Naive thymus-derived CD4-positive, alpha-beta T cell (primary cell): ENCODE results near the gene TEKT5. TPM values are rescaled to one million over a fixed set of nuclear protein-coding genes. Genes with fewer than 3 reads are reported as not detected.

Experiments
- ATAC-seq: fragments of 150-1000 bp; cut with Tn5 transposase; 2 replicates; pipeline ENCODE4 v1.10.0; 2021; ENCODE audit warnings: mild to moderate bottlenecking, moderate library complexity
- CTCF ChIA-PET: fragments of 350-600 bp; sonication (Branson Sonifier 250); formaldehyde crosslinking; loops from one replicate; lab custom pipeline; 2021; ENCODE audit warnings: antibody characterized with exemption; lab: Charles Lee
- POLR2A ChIA-PET: fragments of 350-600 bp; sonication (Branson Sonifier 250); formaldehyde crosslinking; loops from one replicate; lab custom pipeline; 2021; ENCODE audit warnings: antibody characterized with exemption, inconsistent platforms; lab: Charles Lee
- DNase-seq, 9 donors: peaks; one replicate each; pipeline versions ENCODE4 v3.0.0 to v3.0.0-alpha.2; 2020 to 2022; ENCODE audit warnings: mixed read lengths in 1 of 9
- H3K27ac ChIP-seq: one replicate; pipeline ENCODE4 v1.7.0; 2013; ENCODE audit warnings: mild to moderate bottlenecking, low read depth, low read length, moderate library complexity
- H3K27me3 ChIP-seq, 2 donors: one replicate each; pipeline ENCODE4 v1.7.0; 2013; ENCODE audit warnings: low read length in 2 of 2, mild to moderate bottlenecking in 2 of 2, moderate library complexity in 2 of 2; ENCODE audit not compliant: control insufficient read depth in 2 of 2, insufficient read depth in 2 of 2
- H3K36me3 ChIP-seq, 3 experiments: 1 replicate in 2 of 3; 2 replicates in 1 of 3; pipeline ENCODE4 v1.7.0; 2013; ENCODE audit warnings: low read length in 3 of 3, mild to moderate bottlenecking in 3 of 3, moderate library complexity in 1 of 3; ENCODE audit not compliant: insufficient read depth in 3 of 3, control insufficient read depth in 2 of 3
- H3K4me1 ChIP-seq, 2 donors: one replicate each; pipeline ENCODE4 v1.7.0; 2013; ENCODE audit warnings: low read length in 2 of 2, mild to moderate bottlenecking in 2 of 2, moderate library complexity in 1 of 2; ENCODE audit not compliant: control insufficient read depth in 2 of 2, insufficient read depth in 2 of 2
- H3K4me3 ChIP-seq: 2 replicates; pipeline ENCODE4 v1.7.0; 2013; ENCODE audit warnings: mild to moderate bottlenecking, low read length
- H3K9me3 ChIP-seq, 3 experiments: 1 replicate in 2 of 3; 2 replicates in 1 of 3; pipeline ENCODE4 v1.7.0; 2013; ENCODE audit warnings: low read length in 3 of 3; ENCODE audit not compliant: control insufficient read depth in 2 of 3
- H3K27ac Mint-ChIP-seq, 9 donors: one replicate each; pipeline ENCODE4 v1.8.0; 2020 to 2022; ENCODE audit warnings: mixed read lengths in 9 of 9, mild to moderate bottlenecking in 8 of 9, moderate library complexity in 5 of 9, inconsistent platforms in 2 of 9
- H3K27me3 Mint-ChIP-seq, 5 donors: one replicate each; pipeline ENCODE4 v1.8.0; 2021 to 2022; ENCODE audit warnings: mixed read lengths in 5 of 5, mild to moderate bottlenecking in 1 of 5
- H3K36me3 Mint-ChIP-seq, 5 donors: one replicate each; pipeline ENCODE4 v1.8.0; 2020 to 2022; ENCODE audit warnings: mixed read lengths in 5 of 5, mild to moderate bottlenecking in 3 of 5, inconsistent platforms in 1 of 5
- H3K4me1 Mint-ChIP-seq, 7 donors: one replicate each; pipeline ENCODE4 v1.8.0; 2020 to 2022; ENCODE audit warnings: mixed read lengths in 7 of 7, mild to moderate bottlenecking in 3 of 7, inconsistent platforms in 1 of 7
- H3K4me3 Mint-ChIP-seq, 10 donors: one replicate each; pipeline ENCODE4 v1.8.0; 2020 to 2022; ENCODE audit warnings: mild to moderate bottlenecking in 10 of 10, mixed read lengths in 10 of 10, moderate library complexity in 6 of 10, inconsistent platforms in 2 of 10
- H3K9me3 Mint-ChIP-seq, 11 donors: one replicate each; pipeline ENCODE4 v1.8.0; 2020 to 2022; ENCODE audit warnings: mixed read lengths in 11 of 11, mild to moderate bottlenecking in 4 of 11, inconsistent platforms in 1 of 11, moderate library complexity in 1 of 11
- intact Hi-C, 2 donors: fragments of 100-400 bp; cut with micrococcal nuclease; formaldehyde crosslinking; loops; one replicate each; pipeline ENCODE4 v1.15.1; 2023
- polyA plus RNA-seq, 2 donors: library from polyadenylated mRNA; unstranded; fragments of 300-500 nt; fragmentation: Illumina TruSeq; gene quantifications; one replicate each; pipeline ENCODE4 v1.2.3, GENCODE V29; 2021
- total RNA-seq, 6 experiments: library from RNA in 5 of 6; stranded (reverse) in 5 of 6; gene quantifications; 1 replicate in 5 of 6; 2 replicates in 1 of 6; pipeline ENCODE4 v1.2.3 and lab custom pipeline; 2021 to 2026

The TEKT5 gene
- total and polyA plus RNA-seq, 7 experiments from 2014 or later: 0.68 TPM; not detected in 6

DNA sequence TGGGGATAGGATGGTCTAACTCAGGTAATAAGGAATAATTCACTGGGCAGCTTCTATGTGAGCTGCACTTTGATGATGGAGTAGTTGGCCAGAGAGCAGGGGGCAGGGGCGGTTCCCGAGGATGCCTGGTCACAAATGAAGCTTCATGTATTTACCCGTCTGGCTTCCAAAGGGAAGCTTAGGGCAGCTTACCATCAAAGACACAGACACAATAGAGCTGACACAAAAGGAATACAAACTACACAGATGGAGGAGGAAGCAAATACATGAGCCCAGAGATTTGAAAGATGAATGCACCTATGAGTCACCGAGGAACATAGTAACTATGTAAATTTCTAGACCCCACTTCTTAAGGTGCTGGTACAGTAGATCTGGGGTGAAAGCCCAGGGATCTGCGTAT lies 105.6 kb downstream of the TEKT5 start:
- Histone ChIP-seq H3K4me3 (no peak overlapping the region), H3K36me3 (no peaks in the 10 kb centered on the region), H3K9me3 (no peaks in the 10 kb centered on the region), H3K27me3 (no peaks in the 10 kb centered on the region), H3K4me1 (no peaks in the 10 kb centered on the region), H3K27ac (no peak overlapping the region)
- Mint-ChIP-seq H3K9me3 (no peaks in the 10 kb centered on the region), H3K4me3 (no peak overlapping the region), H3K27ac (no peak overlapping the region), H3K27me3 (peaks cover 0 to 26% (median 11%) of the 10 kb centered on the region in 5 donors), H3K4me1 (no peaks in the 10 kb centered on the region), H3K36me3 (no peaks in the 10 kb centered on the region)
- ChIA-PET CTCF (no interaction called here), POLR2A (no interaction called here)
- intact Hi-C loops: no loop called here
- ATAC-seq (no peak), DNase-seq (no peak)

DNA sequence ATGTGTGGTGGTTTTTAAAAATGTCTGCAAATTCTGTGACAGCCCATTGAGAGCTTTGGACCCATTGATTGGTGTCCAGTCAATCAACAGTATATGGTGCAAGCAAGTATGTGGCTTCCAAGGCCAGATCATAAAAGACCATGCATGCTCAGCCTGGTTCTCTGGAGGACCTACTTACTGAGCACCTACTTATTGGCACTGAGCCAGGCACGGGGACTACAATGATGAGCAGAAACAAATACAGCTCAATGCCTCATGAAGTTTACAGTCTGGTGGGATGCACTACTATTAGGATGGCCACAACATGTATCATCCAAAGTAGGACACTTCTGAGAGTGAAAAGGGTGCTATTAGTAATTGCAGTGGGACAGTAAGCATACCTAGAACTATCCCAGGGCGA lies 107.1 kb downstream of the TEKT5 start:
- Mint-ChIP-seq H3K27ac (no peak overlapping the region), H3K4me3 (no peak overlapping the region), H3K27me3 (peaks cover 10 to 39% (median 25%) of the 10 kb centered on the region in 5 donors), H3K36me3 (no peaks in the 10 kb centered on the region), H3K4me1 (no peaks in the 10 kb centered on the region), H3K9me3 (no peaks in the 10 kb centered on the region)
- no peak for ATAC-seq
- intact Hi-C loops: no loop called here
- POLR2A ChIA-PET: no interaction called here
- Histone ChIP-seq H3K4me1 (no peaks in the 10 kb centered on the region), H3K27ac (no peak overlapping the region), H3K4me3 (no peak overlapping the region), H3K27me3 (no peaks in the 10 kb centered on the region), H3K9me3 (no peaks in the 10 kb centered on the region), H3K36me3 (no peaks in the 10 kb centered on the region)
- CTCF ChIA-PET: no interaction called here
- no peak for DNase-seq

DNA sequence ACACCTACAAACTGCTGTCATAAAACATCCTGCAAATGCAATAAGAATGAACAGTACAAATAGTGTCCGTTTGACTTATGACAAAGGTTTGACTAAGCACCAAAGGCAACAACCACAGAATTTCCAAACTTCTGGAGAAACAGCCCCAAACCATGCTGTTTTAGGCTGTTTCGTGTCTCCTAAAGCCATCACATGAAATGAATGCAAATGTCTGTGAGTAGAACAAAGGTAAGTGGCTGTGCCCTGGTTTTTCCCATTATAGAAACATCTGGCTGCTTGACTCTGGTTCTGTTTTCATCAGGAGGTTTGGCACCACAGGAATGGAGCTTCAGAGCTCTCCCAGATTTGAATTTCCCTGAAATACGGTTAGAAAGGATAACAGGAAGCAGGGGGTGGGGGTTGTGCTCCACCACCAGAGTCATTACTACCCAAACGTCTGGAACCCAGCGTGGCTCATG lies 109.7 kb downstream of the TEKT5 start:
- Histone ChIP-seq H3K4me3 (no peak overlapping the region), H3K27ac (no peak overlapping the region), H3K36me3 (no peaks in the 10 kb centered on the region), H3K4me1 (no peaks in the 10 kb centered on the region), H3K9me3 (no peaks in the 10 kb centered on the region), H3K27me3 (no peaks in the 10 kb centered on the region)
- CTCF ChIA-PET: no interaction called here
- Mint-ChIP-seq H3K9me3 (peaks cover 0 to 2% (median 0%) of the 10 kb centered on the region in 11 donors), H3K4me1 (peaks cover 0 to 7% (median 0%) of the 10 kb centered on the region in 7 donors), H3K27me3 (peaks cover 29 to 59% (median 42%) of the 10 kb centered on the region in 5 donors), H3K36me3 (no peaks in the 10 kb centered on the region), H3K27ac (no peak overlapping the region), H3K4me3 (no peak overlapping the region)
- POLR2A ChIA-PET: no interaction called here
- DNase-seq (no peak), ATAC-seq (no peak)
- intact Hi-C loops: no loop called here

DNA sequence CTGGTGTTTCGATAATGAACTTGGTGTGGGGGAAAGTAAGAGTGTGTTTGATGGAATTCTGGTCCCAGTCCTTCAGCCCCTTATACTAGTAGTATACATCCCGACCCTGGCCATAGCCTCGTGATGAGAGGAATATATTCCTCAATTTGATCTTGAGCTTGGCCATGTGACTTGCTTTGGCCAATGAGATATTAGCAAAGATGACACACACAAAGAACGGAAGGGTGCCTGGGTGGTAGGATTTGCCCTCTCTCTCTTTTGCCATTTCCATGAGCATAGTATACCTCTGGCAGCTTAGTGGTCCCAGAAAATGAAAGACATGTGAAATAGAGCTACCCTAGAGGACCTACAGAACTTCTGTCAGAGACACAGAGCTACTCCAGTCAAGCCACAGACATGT lies 111.5 kb downstream of the TEKT5 start:
- intact Hi-C loops: no loop called here
- Histone ChIP-seq H3K27ac (no peak overlapping the region), H3K4me1 (no peaks in the 10 kb centered on the region), H3K9me3 (no peaks in the 10 kb centered on the region), H3K36me3 (no peaks in the 10 kb centered on the region), H3K4me3 (no peak overlapping the region), H3K27me3 (no peaks in the 10 kb centered on the region)
- DNase-seq (no peak), ATAC-seq (no peak)
- Mint-ChIP-seq H3K36me3 (no peaks in the 10 kb centered on the region), H3K27me3 (peaks cover 42 to 69% (median 58%) of the 10 kb centered on the region in 5 donors), H3K4me3 (no peak overlapping the region), H3K27ac (no peak overlapping the region), H3K4me1 (peaks cover 0 to 7% (median 2%) of the 10 kb centered on the region in 7 donors), H3K9me3 (peaks cover 0 to 2% (median 0%) of the 10 kb centered on the region in 11 donors)
- ChIA-PET POLR2A (no interaction called here), CTCF (no interaction called here)

DNA sequence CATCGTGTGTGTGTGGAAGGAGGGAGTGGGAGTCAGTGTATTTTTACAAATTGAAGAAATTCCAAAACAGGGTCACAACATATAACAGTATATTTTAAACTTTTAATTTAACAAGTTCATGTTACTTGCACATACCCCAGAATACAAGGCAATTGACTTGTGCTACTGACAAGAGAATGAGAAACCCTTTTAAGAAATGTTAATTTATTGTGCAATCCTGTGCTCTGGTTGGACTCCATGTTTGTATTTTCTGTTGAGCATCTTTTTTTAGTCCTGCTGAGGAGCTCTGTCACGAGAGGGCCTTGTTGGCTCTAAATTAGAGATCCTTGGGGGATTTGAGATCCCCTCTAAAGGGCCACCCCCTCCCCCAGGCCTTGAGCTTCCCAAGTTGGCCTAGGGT lies 113.2 kb downstream of the TEKT5 start:
- Histone ChIP-seq H3K27me3 (no peaks in the 10 kb centered on the region), H3K27ac (no peak overlapping the region), H3K4me3 (no peak overlapping the region), H3K4me1 (no peaks in the 10 kb centered on the region), H3K36me3 (no peaks in the 10 kb centered on the region), H3K9me3 (no peaks in the 10 kb centered on the region)
- Mint-ChIP-seq H3K27ac (no peak overlapping the region), H3K4me1 (peaks cover 0 to 7% (median 2%) of the 10 kb centered on the region in 7 donors), H3K9me3 (peaks cover 0 to 2% (median 0%) of the 10 kb centered on the region in 11 donors), H3K27me3 (peaks cover 47 to 77% (median 62%) of the 10 kb centered on the region in 5 donors), H3K4me3 (peak overlapping the region in 1 of 10 donors; percentile 62), H3K36me3 (no peaks in the 10 kb centered on the region)
- intact Hi-C loops: no loop called here
- DNase-seq (no peak), ATAC-seq (no peak)
- CTCF ChIA-PET: no interaction called here
- POLR2A ChIA-PET: no interaction called here

DNA sequence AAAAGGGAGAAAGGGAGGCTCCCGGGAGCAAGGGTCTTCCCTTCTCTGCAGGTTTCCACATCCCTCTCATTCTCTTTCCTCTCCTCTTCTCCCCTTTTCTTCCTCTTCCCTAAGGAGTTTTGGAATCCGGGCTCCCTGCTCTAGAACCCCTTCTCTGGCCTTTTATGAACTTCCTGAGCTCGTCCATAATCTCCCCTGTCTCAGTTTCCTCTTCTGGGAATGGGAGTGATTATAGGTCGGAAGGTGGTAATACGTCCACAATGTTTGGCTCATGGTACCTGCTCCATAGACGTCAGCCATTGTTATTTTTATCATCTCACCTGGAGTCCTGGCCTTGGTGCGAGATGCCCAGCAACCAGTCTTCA lies 113.9 kb downstream of the TEKT5 start:
- Mint-ChIP-seq H3K27ac (no peak overlapping the region), H3K36me3 (no peaks in the 10 kb centered on the region), H3K27me3 (peaks cover 47 to 72% (median 63%) of the 10 kb centered on the region in 5 donors), H3K9me3 (peaks cover 0 to 2% (median 0%) of the 10 kb centered on the region in 11 donors), H3K4me3 (peak overlapping the region in 2 of 10 donors; percentile 29 to 62), H3K4me1 (peaks cover 0 to 7% (median 2%) of the 10 kb centered on the region in 7 donors)
- no peaks in the 10 kb centered on the region for H3K36me3 ChIP-seq
- no peaks in the 10 kb centered on the region for H3K4me1 ChIP-seq
- H3K27me3 ChIP-seq: no peaks in the 10 kb centered on the region
- no peaks in the 10 kb centered on the region for H3K9me3 ChIP-seq
- intact Hi-C loops: no loop called here
- POLR2A ChIA-PET: no interaction called here
- CTCF ChIA-PET: no interaction called here
- ATAC-seq (no peak), DNase-seq (no peak)
- H3K4me3 ChIP-seq: no peak overlapping the region
- no peak overlapping the region for H3K27ac ChIP-seq
